ENCODE data around the gene TMEM114.

The TMEM114 gene

GRCh38 chr16:8549843-8550412 is 40.4 kb downstream of the TMEM114 start:
- no peak for TF ChIP-seq FOXP2 (optimal IDR thresholded peaks at IDR 0.05; ENCODE audit: borderline replicate concordance, extremely low read depth, extremely low read length, insufficient read depth)
- no peak for TF ChIP-seq POLR2AphosphoS5 (IDR thresholded peaks at IDR 0.05; ENCODE audit: low read depth, low read length)
- no peak for TF ChIP-seq TAF1 (IDR thresholded peaks at IDR 0.05; ENCODE audit: borderline replicate concordance, insufficient read depth, low read length)
- TF ChIP-seq REST (IDR thresholded peaks at IDR 0.05; ENCODE audit: insufficient read depth in 1 of 2, low read depth in 2 of 2, low read length in 2 of 2): no peak
- no peak for TF ChIP-seq SIN3A (IDR thresholded peaks at IDR 0.05; ENCODE audit: borderline replicate concordance, insufficient read depth, low read length)

GRCh38 chr16:8548166-8548565 is 42.1 kb downstream of the TMEM114 start:
- TF ChIP-seq POLR2AphosphoS5 (IDR thresholded peaks at IDR 0.05; ENCODE audit: low read depth, low read length): no peak
- no peak for TF ChIP-seq TAF1 (IDR thresholded peaks at IDR 0.05; ENCODE audit: borderline replicate concordance, insufficient read depth, low read length)
- TF ChIP-seq SIN3A (IDR thresholded peaks at IDR 0.05; ENCODE audit: borderline replicate concordance, insufficient read depth, low read length): no peak
- no peak for TF ChIP-seq REST (IDR thresholded peaks at IDR 0.05; ENCODE audit: insufficient read depth in 1 of 2, low read depth in 2 of 2, low read length in 2 of 2)
- TF ChIP-seq FOXP2 (optimal IDR thresholded peaks at IDR 0.05; ENCODE audit: borderline replicate concordance, extremely low read depth, extremely low read length, insufficient read depth): no peak

GRCh38 chr16:8547762-8548161 is 42.5 kb downstream of the TMEM114 start:
- no peak for TF ChIP-seq FOXP2 (optimal IDR thresholded peaks at IDR 0.05; ENCODE audit: borderline replicate concordance, extremely low read depth, extremely low read length, insufficient read depth)
- TF ChIP-seq TAF1 (IDR thresholded peaks at IDR 0.05; ENCODE audit: borderline replicate concordance, insufficient read depth, low read length): no peak
- no peak for TF ChIP-seq POLR2AphosphoS5 (IDR thresholded peaks at IDR 0.05; ENCODE audit: low read depth, low read length)
- TF ChIP-seq SIN3A (IDR thresholded peaks at IDR 0.05; ENCODE audit: borderline replicate concordance, insufficient read depth, low read length): no peak
- no peak for TF ChIP-seq REST (IDR thresholded peaks at IDR 0.05; ENCODE audit: insufficient read depth in 1 of 2, low read depth in 2 of 2, low read length in 2 of 2)

- TF ChIP-seq TAF1 (IDR thresholded peaks at IDR 0.05; ENCODE audit: borderline replicate concordance, insufficient read depth, low read length) (no peak), FOXP2 (optimal IDR thresholded peaks at IDR 0.05; ENCODE audit: borderline replicate concordance, extremely low read depth, extremely low read length, insufficient read depth) (no peak), POLR2AphosphoS5 (IDR thresholded peaks at IDR 0.05; ENCODE audit: low read depth, low read length) (no peak), REST (IDR thresholded peaks at IDR 0.05; ENCODE audit: insufficient read depth in 1 of 2, low read depth in 2 of 2, low read length in 2 of 2) (no peak), SIN3A (IDR thresholded peaks at IDR 0.05; ENCODE audit: borderline replicate concordance, insufficient read depth, low read length) (no peak)
Observed at GRCh38 chr16:8544406-8544805, 45.9 kb downstream of the TMEM114 start.

Measured in PFSK-1 (cell line).